ENCODE data around the gene SF3A1.
A peak's percentile ranks its signal among the peaks of the same experiment; 100 is the strongest.

The SF3A1 gene

DNA sequence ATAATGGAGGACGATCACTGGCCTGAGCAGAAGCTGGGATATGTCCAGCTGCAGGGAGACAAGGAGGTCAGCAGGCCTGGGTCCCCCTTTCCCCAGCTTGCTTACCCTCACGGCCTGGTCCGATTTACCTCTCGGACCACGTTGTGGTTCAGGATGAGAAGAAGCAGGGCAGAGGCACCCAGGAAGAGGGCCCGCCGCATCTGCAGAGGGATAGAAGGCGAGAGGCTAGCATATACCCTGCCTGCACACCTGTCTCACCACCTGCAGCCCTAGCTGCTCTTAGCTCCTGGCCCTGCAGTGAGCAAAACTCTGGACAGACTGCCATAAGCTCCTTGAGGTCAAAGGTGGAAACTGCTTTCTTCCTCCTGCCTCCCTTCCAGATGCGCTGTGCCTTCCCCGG is 29.2 kb upstream of the SF3A1 start:
- no peak for DNase-seq

DNA sequence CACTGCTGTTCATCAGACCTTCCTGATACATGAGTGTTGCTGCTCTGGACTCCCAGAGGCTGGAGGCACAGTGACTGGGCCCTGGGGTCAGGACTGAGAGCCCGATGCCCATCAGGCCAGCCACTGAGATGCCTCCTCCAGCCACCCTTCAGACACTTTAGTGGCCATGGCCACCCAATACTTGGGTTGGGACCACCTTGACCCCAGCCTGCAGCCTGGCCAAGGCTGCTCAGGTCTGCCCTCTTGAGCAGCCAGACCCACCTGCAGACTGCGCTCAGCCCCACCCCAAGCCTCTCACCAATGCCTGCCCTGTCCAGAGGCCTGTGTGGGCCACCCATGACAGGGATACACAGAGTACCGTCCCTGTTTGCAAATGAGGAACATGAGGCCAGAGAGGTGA is 26.4 kb upstream of the SF3A1 start:
- DNase-seq, result no peak

DNA sequence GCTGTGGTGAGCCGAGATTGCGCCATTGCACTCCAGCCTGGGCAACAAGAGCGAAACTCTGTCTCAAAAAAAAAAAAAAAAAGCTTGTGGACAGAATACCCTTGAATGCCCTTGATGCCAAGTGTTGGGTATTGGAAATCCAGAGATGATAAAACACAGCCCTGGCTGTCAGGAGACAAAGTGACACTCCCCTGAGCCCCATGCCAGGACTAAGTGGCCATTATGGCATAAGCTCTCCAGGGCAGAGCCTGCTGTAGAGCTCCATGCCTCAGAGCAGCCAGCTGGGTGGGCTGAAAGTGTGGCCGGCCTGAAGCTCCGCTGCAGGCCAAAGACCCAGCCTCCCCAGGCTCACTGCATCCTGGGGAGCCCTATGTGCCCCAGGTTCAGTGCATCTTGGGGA is 25.6 kb upstream of the SF3A1 start:
- no peak for DNase-seq

DNA sequence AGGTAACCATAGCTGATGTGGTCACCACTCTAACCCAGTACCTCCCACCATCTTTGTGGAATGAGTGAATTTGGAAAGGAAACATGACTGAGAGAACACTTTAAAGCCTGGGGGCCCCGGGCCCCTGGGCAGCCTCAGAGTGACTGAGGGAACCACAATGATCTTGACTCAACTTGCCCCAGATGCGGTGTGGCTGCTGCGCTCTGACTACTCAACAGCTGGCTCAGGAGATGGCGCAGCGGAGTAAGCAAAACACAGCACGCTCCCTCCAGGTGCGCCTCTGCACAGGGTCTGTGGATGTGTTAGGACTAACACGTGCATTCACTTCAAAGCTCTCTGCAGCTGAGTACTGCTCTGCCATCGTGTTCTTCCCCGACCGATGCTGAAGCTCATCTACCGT is 24.6 kb upstream of the SF3A1 start:
- DNase-seq, result peak in 1 of 2 experiments; percentile 20

DNA sequence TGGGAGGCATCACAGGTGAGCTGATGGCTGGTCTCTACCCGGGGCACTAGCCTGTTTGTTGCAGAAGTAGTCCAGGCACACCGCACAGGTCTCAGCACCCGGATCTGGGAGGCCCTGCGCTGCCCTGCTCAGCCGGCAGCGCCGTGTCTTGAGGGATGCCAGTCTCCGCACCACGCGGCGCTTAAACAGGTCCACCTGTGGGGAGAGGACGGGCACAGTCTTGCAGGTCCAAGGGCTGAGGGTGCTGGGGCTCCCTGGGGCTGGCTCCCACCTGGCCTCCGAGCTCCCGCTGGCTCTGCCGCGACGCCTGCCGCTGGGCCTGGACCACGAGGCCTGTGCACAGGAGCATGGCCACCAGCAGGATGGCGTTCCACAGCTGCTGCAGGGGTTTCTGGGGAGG is 23.3 kb upstream of the SF3A1 start:
- no peak for DNase-seq

DNA sequence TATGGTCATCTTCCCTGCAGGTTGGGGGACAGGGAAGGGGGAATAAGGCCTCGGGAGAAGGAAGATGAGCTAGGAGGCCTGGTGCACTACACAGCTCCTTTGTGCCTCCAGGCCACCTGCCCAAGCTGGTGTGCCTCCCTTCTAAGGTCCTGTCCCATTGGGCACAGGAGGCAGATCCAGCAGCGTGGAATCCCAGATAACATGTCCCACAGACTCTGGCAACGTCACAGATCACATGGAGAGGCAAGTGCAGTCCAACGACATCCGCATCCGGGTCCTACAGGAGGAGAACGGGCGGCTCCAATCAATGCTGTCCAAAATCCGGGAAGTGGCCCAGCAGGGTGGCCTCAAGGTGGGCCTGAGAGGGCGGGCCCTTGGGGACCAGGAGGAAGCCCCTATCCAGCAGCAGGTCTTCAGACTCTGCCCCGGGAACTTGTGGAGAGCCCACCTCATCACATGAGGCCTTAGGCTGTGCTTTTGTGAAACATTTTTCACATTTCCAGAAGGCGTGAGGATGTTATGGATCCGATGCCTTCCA is 18.7 kb upstream of the SF3A1 start:
- DNase-seq, result no peak

DNA sequence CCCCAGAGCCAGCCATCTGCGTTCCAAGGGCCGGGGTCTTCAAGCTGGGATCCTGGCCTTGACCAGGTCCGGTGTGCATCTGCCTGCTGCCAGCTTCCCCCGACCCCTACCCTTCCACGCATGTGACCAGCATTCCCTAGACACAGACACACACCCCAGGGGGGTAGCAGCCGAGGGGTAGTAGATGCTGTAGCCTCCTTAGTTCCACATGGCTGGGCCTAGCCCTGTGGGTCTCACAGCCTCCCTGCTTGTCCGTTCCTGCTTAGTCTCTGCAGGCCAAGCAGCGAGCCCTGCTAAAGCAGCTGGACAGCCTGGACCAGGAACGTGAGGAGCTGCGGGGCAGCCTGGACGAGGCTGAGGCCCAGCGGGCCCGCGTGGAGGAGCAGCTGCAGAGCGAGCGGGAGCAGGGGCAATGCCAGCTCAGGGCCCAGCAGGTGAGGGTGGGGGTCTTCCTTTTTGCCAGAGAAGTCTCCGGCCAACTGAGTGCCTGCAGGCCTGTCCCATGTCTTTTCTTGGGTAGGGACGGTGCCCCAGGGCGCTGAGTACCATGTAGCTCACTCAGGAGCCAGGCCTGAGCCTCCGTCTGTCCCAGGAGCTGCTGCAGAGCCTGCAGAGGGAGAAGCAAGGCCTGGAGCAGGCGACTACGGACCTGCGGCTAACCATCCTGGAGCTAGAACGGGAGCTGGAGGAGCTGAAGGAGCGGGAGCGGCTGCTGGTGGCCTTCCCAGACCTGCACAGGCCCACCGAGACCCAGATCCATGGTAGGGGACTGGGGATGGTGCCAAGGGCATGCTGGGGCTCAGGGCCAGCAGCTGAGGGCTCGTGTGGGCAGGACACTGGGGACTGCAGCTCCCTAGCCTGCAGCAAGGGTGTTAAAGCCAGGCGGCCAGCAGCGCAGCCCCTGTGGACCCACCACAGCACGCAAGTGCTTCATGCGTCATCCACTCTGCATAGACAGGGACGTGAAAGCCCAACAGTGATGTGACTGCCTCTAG is 16.9 kb upstream of the SF3A1 start:
- no peak for DNase-seq

DNA sequence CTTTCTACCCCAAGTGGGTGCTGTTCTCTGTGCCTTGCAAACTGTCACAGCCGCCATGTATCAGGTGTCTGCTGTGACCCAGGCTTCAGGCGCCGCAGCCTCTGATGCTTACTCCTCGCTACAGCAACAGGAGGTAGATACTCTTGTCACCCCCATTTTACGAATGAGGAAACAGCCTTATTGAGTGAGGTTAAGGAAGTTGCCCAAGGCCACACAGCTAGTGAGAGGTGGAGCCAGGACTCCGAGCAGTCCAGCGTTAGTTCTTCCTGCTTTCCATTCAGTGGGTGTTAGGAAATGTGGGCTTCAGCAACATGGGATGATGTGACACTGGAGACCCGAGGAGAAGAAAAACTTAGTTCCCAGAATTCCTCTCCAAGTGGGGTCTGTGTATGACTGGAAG is 16.2 kb upstream of the SF3A1 start:
- no peak for DNase-seq

DNA sequence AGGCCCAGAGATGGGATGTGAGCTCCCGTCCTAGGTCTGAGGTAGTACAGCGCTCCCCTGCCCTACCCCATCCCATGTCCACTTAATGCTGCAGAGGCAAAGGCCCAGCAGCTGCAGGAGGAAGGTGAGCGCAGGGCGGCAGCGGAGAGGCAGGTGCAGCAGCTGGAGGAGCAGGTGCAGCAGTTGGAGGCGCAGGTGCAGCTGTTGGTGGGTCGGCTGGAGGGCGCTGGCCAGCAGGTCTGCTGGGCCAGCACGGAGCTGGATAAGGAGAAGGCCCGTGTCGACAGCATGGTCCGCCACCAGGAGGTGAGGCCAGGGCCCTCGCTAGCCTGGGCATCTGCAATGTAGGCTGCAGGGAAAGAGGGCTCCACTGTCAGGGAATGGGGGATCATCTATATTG is 15.3 kb upstream of the SF3A1 start:
- no peak for DNase-seq

DNA sequence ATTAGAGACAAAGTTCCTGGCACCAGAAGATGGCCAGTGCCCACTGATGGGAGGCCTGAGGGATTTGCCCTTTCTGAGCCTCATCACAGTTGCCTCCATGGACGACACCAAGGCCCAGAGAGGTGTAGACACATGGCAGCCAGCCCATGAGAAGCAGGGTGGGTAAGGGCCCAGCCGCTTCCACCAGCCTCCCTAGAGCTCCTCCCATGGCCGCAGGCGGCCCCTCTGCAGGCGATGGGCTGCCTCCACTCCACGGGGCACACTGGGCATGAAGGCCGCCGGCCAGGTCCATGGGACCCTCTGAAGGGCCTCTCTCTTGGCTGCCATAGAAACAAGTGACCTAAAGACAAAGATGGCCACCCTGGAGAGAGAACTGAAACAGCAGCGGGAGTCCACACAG is 14.6 kb upstream of the SF3A1 start:
- no peak for DNase-seq

DNA sequence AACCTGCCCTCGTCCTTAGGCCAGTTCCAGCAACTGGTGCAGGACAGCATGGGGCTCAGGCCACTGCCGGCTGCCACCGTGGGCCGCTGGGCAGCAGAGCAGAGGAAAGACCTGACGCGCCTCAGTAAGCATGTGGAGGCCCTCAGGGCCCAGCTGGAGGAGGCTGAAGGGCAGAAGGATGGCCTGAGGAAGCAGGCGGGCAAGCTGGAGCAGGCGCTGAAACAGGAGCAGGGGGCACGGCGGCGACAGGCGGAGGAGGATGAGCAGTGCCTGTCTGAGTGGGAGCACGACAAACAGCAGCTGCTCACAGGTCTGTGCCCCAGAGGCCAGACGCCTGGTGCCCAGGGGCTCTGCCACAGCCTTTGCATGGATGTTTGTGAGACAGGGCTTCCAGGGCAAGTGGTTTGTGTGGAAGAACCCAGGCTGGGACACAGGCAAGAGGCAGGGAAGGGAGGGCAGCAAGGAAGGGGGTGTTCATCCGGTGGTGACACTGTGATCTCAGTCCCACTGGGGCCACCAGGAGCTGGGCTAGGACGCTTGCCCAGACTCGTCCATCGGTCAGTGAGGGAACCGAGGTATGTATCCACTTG is 14.0 kb upstream of the SF3A1 start:
- no peak for DNase-seq

DNA sequence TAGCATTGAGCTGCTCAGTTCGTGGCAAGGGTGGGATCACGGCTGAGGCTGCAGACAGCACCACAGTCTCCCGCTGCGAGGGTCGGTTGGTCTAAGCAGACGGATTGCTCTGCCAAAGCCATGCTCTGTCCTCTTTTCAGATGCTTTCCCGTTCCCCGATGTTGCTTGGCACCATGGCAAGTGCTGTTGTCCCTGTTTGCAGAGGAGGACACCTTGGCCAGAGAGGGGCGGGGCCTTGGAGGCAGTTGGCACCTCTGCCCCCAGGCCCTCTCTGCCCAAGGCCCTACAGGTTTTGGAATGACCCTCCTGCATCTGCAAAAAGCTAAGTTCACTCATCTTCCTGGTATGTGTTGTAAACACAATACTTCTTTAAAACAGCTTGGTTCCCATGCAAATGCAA is 11.7 kb upstream of the SF3A1 start:
- no peak for DNase-seq

DNA sequence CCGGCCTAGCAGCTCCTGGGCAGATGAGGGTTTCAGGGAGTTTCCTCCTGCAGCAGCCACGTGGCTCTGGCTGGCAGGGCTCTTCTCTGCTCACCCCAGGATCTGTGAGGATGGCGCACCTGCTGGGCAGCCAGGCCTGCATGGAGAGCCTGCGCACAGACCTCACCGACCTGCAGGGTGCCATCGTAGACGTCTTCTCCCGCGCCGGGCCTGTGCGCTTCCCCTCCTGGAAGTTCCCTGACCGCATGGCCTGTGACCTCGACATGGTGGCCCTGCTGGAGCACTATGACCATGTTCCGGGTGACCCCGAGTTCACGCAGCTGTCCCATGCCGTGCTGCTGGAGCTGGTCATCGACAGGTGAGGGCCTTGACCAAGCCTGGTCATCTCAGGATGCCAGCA is 9.2 kb upstream of the SF3A1 start:
- no peak for DNase-seq

DNA sequence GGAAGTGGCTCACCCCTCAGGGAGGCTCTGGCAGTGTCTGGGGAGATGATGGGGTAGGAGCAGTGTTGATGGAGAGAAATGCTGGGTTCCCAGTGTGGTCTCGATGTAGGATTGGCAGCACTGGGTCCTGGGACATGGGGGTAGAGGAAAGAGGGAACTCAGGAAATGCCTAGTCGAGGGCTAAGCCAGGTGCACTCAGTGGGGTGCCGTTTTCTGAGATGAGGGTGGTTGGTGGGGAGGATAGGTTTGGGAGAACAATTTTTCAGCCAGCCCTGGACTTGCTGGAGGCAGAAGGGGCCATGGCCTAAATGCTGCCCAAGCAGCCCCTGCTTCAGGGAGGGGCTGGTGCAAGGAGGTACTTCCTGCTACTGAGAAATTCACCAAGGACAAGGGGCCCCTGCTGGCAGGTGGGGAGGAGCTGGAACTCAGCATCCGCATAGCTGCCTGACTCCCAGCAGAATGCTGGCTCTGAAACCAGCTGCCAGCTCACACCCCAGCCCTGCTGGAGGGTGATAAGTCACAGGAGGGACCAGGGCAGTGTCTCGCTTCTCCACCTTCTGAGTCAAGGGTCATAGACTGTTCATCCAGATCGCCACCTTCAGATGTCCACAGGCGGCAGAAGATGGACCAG is 6.1 kb upstream of the SF3A1 start:
- DNase-seq, result no peak

DNA sequence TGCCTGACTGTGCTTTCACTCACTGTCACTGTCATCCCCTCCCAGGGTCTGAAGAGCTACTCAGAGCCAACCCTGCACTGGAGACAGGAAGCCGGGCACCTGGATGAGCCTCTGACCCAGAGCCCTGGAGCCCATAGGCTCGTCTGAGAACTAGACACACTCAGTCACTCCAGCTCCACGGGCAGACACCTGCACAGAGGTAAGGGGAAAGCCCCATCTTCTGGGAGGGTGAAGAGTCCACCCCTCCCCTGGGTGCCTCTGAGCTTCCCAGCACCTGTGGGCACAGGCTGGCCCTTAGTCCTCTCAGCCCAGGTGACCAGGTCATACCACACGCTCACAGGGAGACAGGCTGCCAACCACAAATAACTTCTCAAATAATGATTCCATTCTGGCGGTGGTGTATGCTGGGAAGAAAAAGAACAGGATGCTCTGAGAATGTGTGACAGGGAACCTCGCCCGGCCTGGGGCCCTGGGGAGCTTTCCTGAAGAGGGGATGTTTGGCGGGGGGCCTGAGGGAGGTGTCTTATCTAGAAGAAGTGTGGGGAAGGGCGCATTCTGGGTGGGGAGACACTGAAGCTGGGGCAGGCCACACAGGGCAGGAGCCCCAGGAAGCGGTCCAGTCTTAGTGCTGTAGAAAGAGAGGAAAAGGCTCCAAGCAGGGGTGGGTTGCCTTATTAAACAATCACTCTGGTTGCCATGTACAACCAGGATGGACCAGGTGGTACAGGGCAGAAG is 5.4 kb upstream of the SF3A1 start:
- no peak for DNase-seq

DNA sequence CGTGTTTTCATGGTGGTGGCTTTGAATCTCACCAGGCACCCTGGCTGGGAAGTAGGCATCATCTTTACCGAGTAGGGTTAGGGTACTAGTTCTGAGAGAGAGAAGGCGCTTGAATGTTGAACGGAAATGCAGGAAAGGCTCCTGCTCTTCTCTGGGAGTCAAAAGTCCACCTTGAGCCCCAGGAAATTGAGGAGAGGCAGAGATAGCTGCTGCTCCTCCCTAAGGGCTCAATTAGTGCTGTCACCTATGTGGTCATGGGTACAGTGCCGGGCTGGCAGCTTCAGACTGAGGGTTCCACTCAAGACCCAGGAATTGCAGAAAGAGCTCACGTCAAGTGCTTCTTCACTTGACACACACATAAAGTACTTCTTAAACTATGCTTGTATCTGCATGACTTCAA is 1.8 kb upstream of the SF3A1 start:
- no peak for DNase-seq

DNA sequence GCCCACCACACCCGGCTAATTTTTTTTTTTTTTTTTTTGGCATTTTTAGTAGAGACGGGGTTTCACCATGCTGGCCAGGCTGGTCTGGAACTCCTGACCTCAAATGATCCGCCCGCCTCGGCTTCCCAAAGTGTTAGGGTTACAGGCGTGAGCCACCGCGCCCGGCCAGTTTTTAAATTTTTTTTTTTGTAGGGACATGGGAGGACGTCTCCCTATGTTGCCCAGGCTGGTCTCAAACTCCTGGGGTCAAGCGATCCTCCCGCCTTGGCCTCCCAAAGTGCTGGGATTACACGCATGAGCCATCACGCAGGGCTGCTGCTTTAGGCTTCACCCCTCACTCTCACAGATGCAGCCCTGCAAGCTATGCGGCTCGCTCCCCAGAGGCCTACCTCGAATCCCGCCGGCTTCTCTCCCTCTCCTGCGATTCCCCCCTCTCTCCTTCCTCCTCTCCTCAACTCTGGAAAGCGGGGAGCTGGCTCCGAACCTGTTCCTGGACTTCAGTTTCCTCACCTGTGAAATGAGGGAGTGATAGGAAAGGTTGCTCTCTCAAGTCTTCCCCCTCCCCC is 1.0 kb upstream of the SF3A1 start:
- no peak for DNase-seq

DNA sequence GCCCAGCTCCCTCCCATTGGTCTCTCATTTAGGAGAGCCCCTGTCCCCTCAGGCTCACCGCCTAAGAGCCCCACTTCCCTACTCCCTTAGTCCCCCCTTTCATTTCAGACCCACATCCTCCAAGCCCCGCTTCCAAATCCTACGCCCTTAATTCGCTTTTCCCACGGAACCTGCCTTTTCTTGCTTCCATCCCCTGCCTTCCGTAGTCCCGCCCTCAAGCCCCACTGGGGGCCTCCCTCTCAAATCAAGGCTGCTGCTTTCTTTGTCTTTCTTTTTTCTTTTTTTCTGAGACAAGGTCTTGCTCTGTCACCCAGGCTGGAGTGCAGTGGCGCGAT is 509 bp upstream of the SF3A1 start:
- DNase-seq, result no peak

DNA sequence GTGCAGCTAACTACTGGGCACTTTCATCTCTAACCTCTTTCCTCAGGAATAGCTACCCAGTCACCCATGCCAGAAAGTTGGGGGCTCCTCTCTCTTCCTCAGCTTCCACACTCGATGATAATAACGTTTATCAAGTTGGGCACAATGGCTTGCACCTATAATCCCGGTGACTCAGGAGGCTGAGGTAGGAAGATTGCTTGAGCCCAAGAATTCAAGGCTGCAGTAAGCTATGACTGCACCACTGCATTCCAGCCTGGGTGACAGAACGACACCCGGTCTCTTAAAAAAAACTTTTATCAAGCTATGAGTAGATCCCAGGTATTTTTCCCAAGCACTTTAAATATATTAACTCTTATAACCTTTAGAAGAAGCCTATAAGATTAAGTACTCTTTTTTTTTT is 2.0 kb downstream of the SF3A1 start:
- DNase-seq, result no peak

DNA sequence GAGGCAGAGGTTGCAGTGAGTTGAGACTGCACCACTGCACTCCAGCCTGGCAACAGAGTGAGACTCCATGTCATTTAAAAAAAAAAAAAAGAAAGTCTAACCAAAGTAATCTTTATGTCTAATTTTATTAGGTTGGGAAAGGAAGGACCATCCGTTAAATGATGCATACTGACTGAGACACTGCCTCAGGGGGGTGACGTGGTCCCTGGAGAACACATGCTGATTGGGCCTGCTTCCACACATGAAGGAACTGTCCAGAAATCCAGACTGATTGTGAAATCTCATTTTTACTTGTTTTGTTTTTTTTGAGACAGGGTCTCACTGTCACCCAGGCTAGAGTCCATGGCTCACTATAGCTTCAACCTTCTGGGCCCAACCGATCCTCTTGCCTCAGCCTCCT is 5.5 kb downstream of the SF3A1 start:
- DNase-seq, result no peak

DNA sequence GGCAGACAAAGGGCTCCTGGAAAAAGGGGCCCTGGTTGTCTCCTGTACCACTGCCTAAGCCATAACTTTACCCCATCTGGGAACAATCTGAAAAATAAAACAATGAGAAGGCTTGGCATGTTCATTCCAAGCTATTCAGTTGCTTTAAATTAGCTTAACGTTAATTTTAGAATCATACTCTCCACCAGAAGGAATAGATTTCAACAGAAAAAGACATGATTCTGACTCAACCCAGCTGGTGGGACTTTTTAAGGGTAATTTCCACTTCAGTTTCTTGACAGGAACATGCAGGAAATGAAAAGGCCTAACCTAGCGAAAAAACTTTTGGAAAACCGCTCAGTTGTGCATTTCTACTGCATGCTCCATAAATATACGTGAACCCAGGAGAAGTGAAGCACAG is 7.9 kb downstream of the SF3A1 start:
- DNase-seq, result no peak

DNA sequence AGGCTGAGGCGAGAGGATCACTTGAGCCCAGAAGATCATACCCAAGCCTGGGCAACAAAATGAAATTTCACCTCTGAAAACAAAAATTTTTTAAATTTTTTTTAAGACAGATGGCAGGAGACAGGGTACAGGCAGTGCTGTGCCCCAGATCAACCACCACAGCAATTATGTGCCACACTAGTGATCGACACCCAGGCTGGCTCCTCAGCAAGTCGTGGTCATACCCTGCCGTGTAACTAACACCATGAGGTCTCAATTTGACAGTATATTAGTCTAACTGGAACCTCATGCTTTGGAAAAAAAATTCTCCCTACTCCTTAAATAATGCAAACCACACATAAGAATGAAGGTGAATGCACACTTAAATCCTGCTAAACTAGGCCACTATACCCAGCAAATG is 8.3 kb downstream of the SF3A1 start:
- DNase-seq, result peak in 1 of 2 experiments; percentile 34
